Measurements from ENCODE around the gene PRICKLE4.

The PRICKLE4 gene

GRCh38 chr6:41780551-41781365 lies at the start of gene PRICKLE4:
TSS of gene PRICKLE4 (plus strand) at chr6:41780782. CDS start at chr6:41783474, 2,692 bp downstream.
- no peak for DNase-seq (ENCODE audit: low spot score)

GRCh38 chr6:41731561-41732086 lies 49.0 kb upstream of the PRICKLE4 start:
- no peak for DNase-seq (ENCODE audit: low spot score)

- no peak for DNase-seq (ENCODE audit: low spot score)
Measured at GRCh38 chr6:41732149-41732548, 48.4 kb upstream of the PRICKLE4 start.

GRCh38 chr6:41732591-41733359 lies 47.8 kb upstream of the PRICKLE4 start:
- DNase-seq (ENCODE audit: low spot score), result no peak

- no peak for DNase-seq (ENCODE audit: low spot score)
Measured at GRCh38 chr6:41733360-41733706, 47.2 kb upstream of the PRICKLE4 start.

- no peak for DNase-seq (ENCODE audit: low spot score)
Measured at GRCh38 chr6:41733707-41734665, 46.6 kb upstream of the PRICKLE4 start.

- no peak for DNase-seq (ENCODE audit: low spot score)
Measured at GRCh38 chr6:41734666-41735426, 45.7 kb upstream of the PRICKLE4 start.

GRCh38 chr6:41735427-41736185 lies 45.0 kb upstream of the PRICKLE4 start, which contains the start of gene TFEB:
TSS of gene TFEB (minus strand) at chr6:41735608. CDS start at chr6:41691213, 44,395 bp downstream.
- DNase-seq (ENCODE audit: low spot score), result peak; percentile 97

- no peak for DNase-seq (ENCODE audit: low spot score)
Measured at GRCh38 chr6:41736186-41736733, 44.3 kb upstream of the PRICKLE4 start.

GRCh38 chr6:41736800-41737555 lies 43.6 kb upstream of the PRICKLE4 start:
- no peak for DNase-seq (ENCODE audit: low spot score)

- DNase-seq (ENCODE audit: low spot score), result no peak
Measured at GRCh38 chr6:41737591-41738130, 42.9 kb upstream of the PRICKLE4 start.

- no peak for DNase-seq (ENCODE audit: low spot score)
Measured at GRCh38 chr6:41739041-41739440, 41.5 kb upstream of the PRICKLE4 start.

GRCh38 chr6:41740366-41741162 lies 40.0 kb upstream of the PRICKLE4 start:
- no peak for DNase-seq (ENCODE audit: low spot score)

- no peak for DNase-seq (ENCODE audit: low spot score)
Measured at GRCh38 chr6:41741625-41742490, 38.7 kb upstream of the PRICKLE4 start.

- no peak for DNase-seq (ENCODE audit: low spot score)
Measured at GRCh38 chr6:41743406-41744235, 37.0 kb upstream of the PRICKLE4 start.

- no peak for DNase-seq (ENCODE audit: low spot score)
Measured at GRCh38 chr6:41744236-41744787, 36.3 kb upstream of the PRICKLE4 start.
